Liver (tissue), 3 donors: Measurements from ENCODE around the gene WHRN.

Experiments used
- ATF3 ChIP-seq: IDR thresholded peaks from 2 replicates; pipeline ENCODE4 v1.6.1; 2016; ENCODE audit warnings: antibody characterized with exemption
- CTCF ChIP-seq: fragments of 150-350 bp; IDR thresholded peaks from 2 replicates; pipeline ENCODE4 v1.5.1; 2017; ENCODE audit warnings: improper control_type of control experiment, low read depth, low read length; ENCODE audit not compliant: missing input control
- EGR1 ChIP-seq, 2 donors: IDR thresholded peaks; 2 replicates each; pipeline ENCODE4 v1.6.1; 2016 to 2018; ENCODE audit warnings: antibody characterized with exemption in 2 of 2, low read depth in 2 of 2
- GABPA ChIP-seq, 2 donors: IDR thresholded peaks in 1 of 2; conservative IDR thresholded peaks in 1 of 2; 2 replicates each; pipeline ENCODE4 v1.6.1; 2016; ENCODE audit warnings: antibody characterized with exemption in 2 of 2, mild to moderate bottlenecking in 1 of 2, moderate library complexity in 1 of 2
- NR2F2 ChIP-seq: IDR thresholded peaks from 2 replicates; pipeline ENCODE4 v1.6.1; 2016; ENCODE audit warnings: antibody characterized with exemption
- SP1 ChIP-seq: IDR thresholded peaks from 2 replicates; pipeline ENCODE4 v1.6.1; 2018; ENCODE audit warnings: antibody characterized with exemption, mild to moderate bottlenecking
- TAF1 ChIP-seq: conservative IDR thresholded peaks from 2 replicates; pipeline ENCODE4 v1.6.1; 2016; ENCODE audit warnings: antibody characterized with exemption, mild to moderate bottlenecking
- YY1 ChIP-seq: IDR thresholded peaks from 2 replicates; pipeline ENCODE4 v1.6.1; 2016; ENCODE audit warnings: antibody characterized with exemption, mild to moderate bottlenecking
- ZBTB33 ChIP-seq: IDR thresholded peaks from 2 replicates; pipeline ENCODE4 v1.6.1; 2016; ENCODE audit warnings: antibody characterized with exemption
- TF ChIP-seq, protein P1 (sequence below): IDR thresholded peaks from 2 replicates; pipeline ENCODE4 v1.6.1; 2016; ENCODE audit warnings: antibody characterized with exemption, mild to moderate bottlenecking
- donor health status: healthy.
- donor health status: healthy.

DNA sequence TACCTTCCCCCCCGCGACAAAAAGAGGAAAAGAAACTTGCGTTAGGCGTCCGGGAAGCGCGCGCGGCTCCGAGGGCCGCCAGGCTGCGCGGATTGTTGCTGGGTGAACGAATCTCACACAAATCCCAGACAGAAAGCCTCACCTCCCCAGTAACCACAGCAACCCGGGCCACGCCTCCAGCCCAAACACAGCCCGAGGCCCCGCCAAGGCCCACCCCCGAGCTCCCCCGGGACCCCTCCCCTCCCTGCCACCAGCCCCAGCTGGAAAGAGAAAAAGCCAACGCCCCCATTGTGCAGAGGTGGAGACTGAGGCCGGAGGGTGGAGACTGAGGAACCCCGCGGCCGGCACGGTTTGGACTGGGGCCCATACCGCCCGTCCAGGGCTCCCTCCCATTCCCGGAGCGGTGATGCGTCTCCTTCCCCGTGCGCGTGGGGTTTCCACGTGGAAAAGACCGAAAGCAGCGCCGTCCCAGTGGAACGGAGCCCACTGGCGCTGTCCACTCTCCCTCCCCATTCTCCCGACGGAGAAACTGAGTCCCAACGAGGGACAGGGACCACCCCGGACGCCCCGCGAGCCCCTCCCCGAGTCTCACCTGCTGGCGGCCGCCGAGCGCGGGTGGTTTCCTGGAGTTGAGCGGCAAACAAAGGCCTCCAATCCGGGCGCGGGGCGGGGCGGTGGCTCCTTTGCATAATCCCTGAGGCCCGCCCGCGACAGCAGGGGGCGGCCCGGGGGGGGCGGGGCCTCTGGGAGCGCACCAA is 107.2 kb downstream of the WHRN start:
- TF ChIP-seq SP1 (peak; percentile 62), CTCF (no peak), TAF1 (no peak), GABPA (IDR thresholded peaks at IDR 0.05 in 1 of 2, conservative IDR thresholded peaks at IDR 0.05 in 1 of 2) (no peak), NR2F2 (no peak), YY1 (peak; percentile 58), EGR1 (IDR thresholded peaks at IDR 0.05; ENCODE audit: low read depth in 2 of 2) (peak in 1 of 2 donors; percentile 26), ATF3 (no peak), ZBTB33 (no peak)
- TF ChIP-seq, protein P1, sequence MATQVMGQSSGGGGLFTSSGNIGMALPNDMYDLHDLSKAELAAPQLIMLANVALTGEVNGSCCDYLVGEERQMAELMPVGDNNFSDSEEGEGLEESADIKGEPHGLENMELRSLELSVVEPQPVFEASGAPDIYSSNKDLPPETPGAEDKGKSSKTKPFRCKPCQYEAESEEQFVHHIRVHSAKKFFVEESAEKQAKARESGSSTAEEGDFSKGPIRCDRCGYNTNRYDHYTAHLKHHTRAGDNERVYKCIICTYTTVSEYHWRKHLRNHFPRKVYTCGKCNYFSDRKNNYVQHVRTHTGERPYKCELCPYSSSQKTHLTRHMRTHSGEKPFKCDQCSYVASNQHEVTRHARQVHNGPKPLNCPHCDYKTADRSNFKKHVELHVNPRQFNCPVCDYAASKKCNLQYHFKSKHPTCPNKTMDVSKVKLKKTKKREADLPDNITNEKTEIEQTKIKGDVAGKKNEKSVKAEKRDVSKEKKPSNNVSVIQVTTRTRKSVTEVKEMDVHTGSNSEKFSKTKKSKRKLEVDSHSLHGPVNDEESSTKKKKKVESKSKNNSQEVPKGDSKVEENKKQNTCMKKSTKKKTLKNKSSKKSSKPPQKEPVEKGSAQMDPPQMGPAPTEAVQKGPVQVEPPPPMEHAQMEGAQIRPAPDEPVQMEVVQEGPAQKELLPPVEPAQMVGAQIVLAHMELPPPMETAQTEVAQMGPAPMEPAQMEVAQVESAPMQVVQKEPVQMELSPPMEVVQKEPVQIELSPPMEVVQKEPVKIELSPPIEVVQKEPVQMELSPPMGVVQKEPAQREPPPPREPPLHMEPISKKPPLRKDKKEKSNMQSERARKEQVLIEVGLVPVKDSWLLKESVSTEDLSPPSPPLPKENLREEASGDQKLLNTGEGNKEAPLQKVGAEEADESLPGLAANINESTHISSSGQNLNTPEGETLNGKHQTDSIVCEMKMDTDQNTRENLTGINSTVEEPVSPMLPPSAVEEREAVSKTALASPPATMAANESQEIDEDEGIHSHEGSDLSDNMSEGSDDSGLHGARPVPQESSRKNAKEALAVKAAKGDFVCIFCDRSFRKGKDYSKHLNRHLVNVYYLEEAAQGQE: peak; percentile 57
